ENCODE measurements around the gene LRPAP1.
"Not testable (repeated sequence)": the region's sequence is repeated elsewhere in the genome, so short reads cannot be mapped to it uniquely, and the experiment has no call there.

The LRPAP1 gene

GRCh38 chr4:3531879-3532750 lies at the start of gene LRPAP1:
LRPAP1 (minus strand) TSS chr4:3532422; CDS start chr4:3532412, 10 bp downstream.
- H3K4me3 ChIP-seq (replicated peaks; ENCODE audit: low read depth, low read length): peak within 1 kb of the TSS; percentile 82
- peak; percentile 90 for DNase-seq (ENCODE audit: low read depth)

GRCh38 chr4:3581334-3582090 lies 49.3 kb upstream of the LRPAP1 start:
- DNase-seq (ENCODE audit: low read depth); H3K4me3 ChIP-seq (replicated peaks; ENCODE audit: low read depth, low read length): not testable (repeated sequence)

More at GRCh38 chr4:3531879-3532750, at the start of gene LRPAP1:
- no peak for TF ChIP-seq CTCF (IDR thresholded peaks at IDR 0.05; ENCODE audit: low read length, missing control alignments)

GRCh38 chr4:3580859-3581258 lies 48.6 kb upstream of the LRPAP1 start:
- H3K4me3 ChIP-seq (replicated peaks; ENCODE audit: low read depth, low read length); DNase-seq (ENCODE audit: low read depth): not testable (repeated sequence)

- DNase-seq (ENCODE audit: low read depth); H3K4me3 ChIP-seq (replicated peaks; ENCODE audit: low read depth, low read length): not testable (repeated sequence)
These were observed 46.4 kb upstream of the LRPAP1 start for GRCh38 chr4:3578527-3579144.

GRCh38 chr4:3578052-3578451 lies 45.8 kb upstream of the LRPAP1 start:
- not testable (repeated sequence) for H3K4me3 ChIP-seq (replicated peaks; ENCODE audit: low read depth, low read length); DNase-seq (ENCODE audit: low read depth)

GRCh38 chr4:3577208-3577892 lies 45.1 kb upstream of the LRPAP1 start:
- not testable (repeated sequence) for H3K4me3 ChIP-seq (replicated peaks; ENCODE audit: low read depth, low read length); DNase-seq (ENCODE audit: low read depth)

GRCh38 chr4:3576533-3577207 lies 44.4 kb upstream of the LRPAP1 start:
- not testable (repeated sequence) for DNase-seq (ENCODE audit: low read depth); H3K4me3 ChIP-seq (replicated peaks; ENCODE audit: low read depth, low read length)

GRCh38 chr4:3575426-3576369 lies 43.5 kb upstream of the LRPAP1 start:
- DNase-seq (ENCODE audit: low read depth); H3K4me3 ChIP-seq (replicated peaks; ENCODE audit: low read depth, low read length): not testable (repeated sequence)

GRCh38 chr4:3574865-3575264 lies 42.6 kb upstream of the LRPAP1 start:
- DNase-seq (ENCODE audit: low read depth): not testable (repeated sequence)

GRCh38 chr4:3574346-3574745 lies 42.1 kb upstream of the LRPAP1 start:
- not testable (repeated sequence) for DNase-seq (ENCODE audit: low read depth)

More at GRCh38 chr4:3574865-3575264, 42.6 kb upstream of the LRPAP1 start:
- H3K4me3 ChIP-seq (replicated peaks; ENCODE audit: low read depth, low read length): not testable (repeated sequence)

GRCh38 chr4:3573131-3573530 lies 40.9 kb upstream of the LRPAP1 start:
- no peak for TF ChIP-seq CTCF (IDR thresholded peaks at IDR 0.05; ENCODE audit: low read length, missing control alignments)
- no peak overlapping the region for H3K4me3 ChIP-seq (replicated peaks; ENCODE audit: low read depth, low read length)
- DNase-seq (ENCODE audit: low read depth): no peak

More at GRCh38 chr4:3574346-3574745, 42.1 kb upstream of the LRPAP1 start:
- not testable (repeated sequence) for H3K4me3 ChIP-seq (replicated peaks; ENCODE audit: low read depth, low read length)
